Measurements from ENCODE around the gene MMP14. TPM values are rescaled to one million over a fixed set of nuclear protein-coding genes. Genes with fewer than 3 reads are reported as not detected.

The MMP14 gene
- total RNA-seq, 1 experiment from 2014 or later = 57.2 TPM

DNA sequence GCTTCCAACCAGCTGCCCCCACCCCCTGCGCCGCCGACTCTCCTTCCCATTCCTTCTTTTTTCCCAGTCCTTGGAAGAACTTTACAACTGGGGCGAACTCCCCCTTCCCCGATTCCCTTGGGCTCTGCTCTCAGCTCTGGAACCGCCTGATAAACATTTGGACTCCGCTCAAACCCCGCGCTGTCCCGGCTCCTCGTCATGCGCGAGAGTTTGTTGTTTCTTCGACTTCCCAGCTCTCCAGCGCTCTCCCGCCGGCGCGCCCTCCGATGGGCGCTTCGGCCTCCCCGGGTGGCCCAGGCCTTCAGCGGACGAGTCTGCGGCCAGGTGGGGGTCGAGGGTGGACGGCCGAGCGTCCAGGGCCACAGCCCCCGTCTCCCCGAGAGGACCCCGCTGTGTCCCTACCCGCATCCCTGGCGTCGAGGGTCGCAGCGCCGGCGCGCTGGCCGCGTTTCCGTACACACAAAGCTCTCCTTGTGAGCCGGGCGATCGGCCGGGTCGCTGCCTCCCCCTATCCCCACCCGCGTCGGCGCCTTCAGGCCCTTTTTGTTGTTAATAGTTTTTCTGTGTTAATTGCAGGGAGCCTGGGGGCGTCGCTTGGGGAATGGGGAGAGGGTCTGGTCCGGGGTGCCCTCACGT is 847 bp downstream of the MMP14 start:
- H3K36me3 ChIP-seq (ENCODE audit: control insufficient read depth, insufficient read depth, low read length) = peaks cover 5% of the 10 kb centered on the region

DNA sequence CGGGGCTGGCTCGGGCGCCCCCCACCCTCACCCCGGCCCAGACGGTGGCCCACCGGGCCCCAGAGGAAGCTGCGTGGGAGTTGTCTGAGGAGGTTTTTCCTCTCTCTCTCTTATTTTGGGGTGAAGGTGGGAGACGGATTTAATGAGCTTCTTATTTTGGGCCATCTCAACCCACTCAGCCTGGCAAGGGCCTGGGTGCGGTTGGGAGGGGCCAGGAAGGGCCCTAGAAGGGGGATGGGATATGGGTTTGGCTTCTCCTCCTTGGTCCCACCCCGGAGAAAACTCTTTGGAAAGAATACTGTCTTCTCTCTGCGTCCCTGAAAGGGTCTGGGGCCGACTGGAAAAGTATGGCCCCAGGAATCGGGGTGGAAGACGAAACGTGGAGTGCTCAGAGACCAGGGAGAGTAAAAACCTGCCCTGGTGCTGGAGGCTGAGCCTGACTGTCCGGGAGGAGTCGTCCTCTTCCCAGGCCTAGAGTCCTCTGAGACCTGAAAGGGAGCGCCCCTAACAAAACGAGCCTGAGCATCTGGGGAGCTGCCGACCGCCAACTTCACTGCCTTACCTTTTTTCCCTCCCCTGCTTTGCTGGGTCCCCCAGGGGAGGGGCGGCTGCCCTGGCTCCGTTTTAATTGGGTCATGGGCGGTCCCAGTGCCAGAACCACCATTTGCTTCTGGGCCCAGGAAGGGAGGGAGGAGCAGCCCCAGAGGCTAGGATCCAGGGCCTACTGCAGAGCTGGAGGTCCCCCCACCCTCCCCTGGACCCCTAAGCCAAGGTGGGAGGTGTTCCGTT is 1.6 kb downstream of the MMP14 start:
- Mint-ChIP-seq H3K36me3 (ENCODE audit: insufficient read depth, unreplicated experiment) (peaks cover 55% of the 10 kb centered on the region), H3K27me3 (ENCODE audit: insufficient read depth, unreplicated experiment) (no peaks in the 10 kb centered on the region), H3K27ac (ENCODE audit: unreplicated experiment) (peak overlapping the region; percentile 87), H3K9me3 (ENCODE audit: unreplicated experiment) (no peaks in the 10 kb centered on the region), H3K4me3 (ENCODE audit: unreplicated experiment) (peak overlapping the region; percentile 85), H3K4me1 (ENCODE audit: low read depth, unreplicated experiment) (peaks cover 17% of the 10 kb centered on the region)
- intact Hi-C loops (cut with micrococcal nuclease; ENCODE audit: unreplicated experiment) = loop anchor here (2.0 kb wide), 1 partner anchor 15 kb away; no protein-coding TSS in a partner anchor
- Histone ChIP-seq H3K4me1 (peaks cover 16% of the 10 kb centered on the region), H3K4me3 (ENCODE audit: low read depth, low read length) (peak overlapping the region; percentile 74), H3K27me3 (replicated peaks; ENCODE audit: control insufficient read depth, insufficient read depth, low read length) (no peaks in the 10 kb centered on the region), H3K36me3 (ENCODE audit: control insufficient read depth, insufficient read depth, low read length) (peaks cover 7% of the 10 kb centered on the region), H3K9me3 (no peaks in the 10 kb centered on the region)
- ChIA-PET CTCF (interaction anchor here (0.5 to 4.5 kb wide), 7 partner anchors 15 to 859 kb away, joined by 3 to 22 read pairs (median 5); no protein-coding TSS in a partner anchor), POLR2A (interaction anchor here (0.6 to 1.6 kb wide), 7 partner anchors 13 to 1382 kb away, joined by 3 to 13 read pairs (median 5); partner anchors contain the start of genes CHD8 and OXA1L)
- TF ChIP-seq, protein P1, sequence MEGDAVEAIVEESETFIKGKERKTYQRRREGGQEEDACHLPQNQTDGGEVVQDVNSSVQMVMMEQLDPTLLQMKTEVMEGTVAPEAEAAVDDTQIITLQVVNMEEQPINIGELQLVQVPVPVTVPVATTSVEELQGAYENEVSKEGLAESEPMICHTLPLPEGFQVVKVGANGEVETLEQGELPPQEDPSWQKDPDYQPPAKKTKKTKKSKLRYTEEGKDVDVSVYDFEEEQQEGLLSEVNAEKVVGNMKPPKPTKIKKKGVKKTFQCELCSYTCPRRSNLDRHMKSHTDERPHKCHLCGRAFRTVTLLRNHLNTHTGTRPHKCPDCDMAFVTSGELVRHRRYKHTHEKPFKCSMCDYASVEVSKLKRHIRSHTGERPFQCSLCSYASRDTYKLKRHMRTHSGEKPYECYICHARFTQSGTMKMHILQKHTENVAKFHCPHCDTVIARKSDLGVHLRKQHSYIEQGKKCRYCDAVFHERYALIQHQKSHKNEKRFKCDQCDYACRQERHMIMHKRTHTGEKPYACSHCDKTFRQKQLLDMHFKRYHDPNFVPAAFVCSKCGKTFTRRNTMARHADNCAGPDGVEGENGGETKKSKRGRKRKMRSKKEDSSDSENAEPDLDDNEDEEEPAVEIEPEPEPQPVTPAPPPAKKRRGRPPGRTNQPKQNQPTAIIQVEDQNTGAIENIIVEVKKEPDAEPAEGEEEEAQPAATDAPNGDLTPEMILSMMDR (IDR thresholded peaks at IDR 0.05; ENCODE audit: insufficient read depth in 1 of 2, low read depth in 1 of 2, low read length in 1 of 2, severe bottlenecking in 1 of 2, unreplicated experiment in 1 of 2) = no peak
- no peak for DNase-seq
- no TSS peak for BruUV-seq (replicated peaks)

More for the DNA sequence above, 847 bp downstream of the MMP14 start:
- Mint-ChIP-seq H3K27ac (ENCODE audit: unreplicated experiment) (peak overlapping the region; percentile 87), H3K4me3 (ENCODE audit: unreplicated experiment) (peak overlapping the region; percentile 85), H3K4me1 (ENCODE audit: low read depth, unreplicated experiment) (peaks cover 17% of the 10 kb centered on the region), H3K27me3 (ENCODE audit: insufficient read depth, unreplicated experiment) (no peaks in the 10 kb centered on the region), H3K36me3 (ENCODE audit: insufficient read depth, unreplicated experiment) (peaks cover 54% of the 10 kb centered on the region), H3K9me3 (ENCODE audit: unreplicated experiment) (no peaks in the 10 kb centered on the region)
- Histone ChIP-seq H3K9me3 (no peaks in the 10 kb centered on the region), H3K27me3 (replicated peaks; ENCODE audit: control insufficient read depth, insufficient read depth, low read length) (no peaks in the 10 kb centered on the region), H3K4me1 (peaks cover 16% of the 10 kb centered on the region), H3K4me3 (ENCODE audit: low read depth, low read length) (peak overlapping the region; percentile 74)
- TF ChIP-seq, protein P1 (IDR thresholded peaks at IDR 0.05; ENCODE audit: insufficient read depth in 1 of 2, low read depth in 1 of 2, low read length in 1 of 2, severe bottlenecking in 1 of 2, unreplicated experiment in 1 of 2) = peak in 1 of 2 experiments; percentile 10
- BruUV-seq (replicated peaks) = no TSS peak
- ChIA-PET POLR2A (interaction anchor here (0.6 to 1.6 kb wide), 7 partner anchors 12 to 1381 kb away, joined by 3 to 13 read pairs (median 5); partner anchors contain the start of genes CHD8 and OXA1L), CTCF (interaction anchor here (0.6 to 4.5 kb wide), 13 partner anchors 12 to 1529 kb away, joined by 3 to 22 read pairs (median 4); partner anchors contain the start of gene SLC7A7)
- intact Hi-C loops (cut with micrococcal nuclease; ENCODE audit: unreplicated experiment) = loop anchor here (2.0 kb wide), 1 partner anchor 14 kb away; no protein-coding TSS in a partner anchor
- DNase-seq = peak; percentile 60 to 69

DNA sequence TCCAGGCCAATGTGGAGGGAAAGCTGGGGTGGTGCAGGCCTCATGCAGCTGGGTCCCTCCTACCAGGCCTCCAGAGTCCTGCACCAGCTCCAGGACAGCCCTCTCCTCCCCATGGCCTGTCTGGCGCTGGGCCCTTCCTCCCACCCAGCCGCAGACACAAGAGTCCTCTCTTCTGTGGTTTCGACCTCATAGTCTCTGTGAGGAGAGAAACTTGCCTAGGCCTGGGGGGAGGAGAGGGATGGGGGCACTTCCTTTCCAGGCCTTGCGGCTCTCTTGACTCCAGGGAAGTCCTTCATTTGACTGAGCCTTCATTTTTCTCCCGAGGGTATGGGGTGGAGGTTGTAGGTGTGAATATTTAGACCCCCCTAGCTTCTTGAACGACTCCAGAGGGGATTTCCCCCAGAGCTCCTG is 2.3 kb downstream of the MMP14 start:
- Mint-ChIP-seq H3K4me1 (ENCODE audit: low read depth, unreplicated experiment) (peaks cover 17% of the 10 kb centered on the region), H3K9me3 (ENCODE audit: unreplicated experiment) (no peaks in the 10 kb centered on the region), H3K27me3 (ENCODE audit: insufficient read depth, unreplicated experiment) (no peaks in the 10 kb centered on the region), H3K4me3 (ENCODE audit: unreplicated experiment) (peak overlapping the region; percentile 85), H3K36me3 (ENCODE audit: insufficient read depth, unreplicated experiment) (peaks cover 55% of the 10 kb centered on the region), H3K27ac (ENCODE audit: unreplicated experiment) (peak overlapping the region; percentile 87)
- Histone ChIP-seq H3K4me3 (ENCODE audit: low read depth, low read length) (no peak overlapping the region; the same call in 1 of the 2 replicates), H3K4me1 (peaks cover 16% of the 10 kb centered on the region), H3K36me3 (ENCODE audit: control insufficient read depth, insufficient read depth, low read length) (peaks cover 7% of the 10 kb centered on the region), H3K27me3 (replicated peaks; ENCODE audit: control insufficient read depth, insufficient read depth, low read length) (no peaks in the 10 kb centered on the region), H3K9me3 (no peaks in the 10 kb centered on the region)
- DNase-seq = no peak
- no TSS peak for BruUV-seq (replicated peaks)
- TF ChIP-seq, protein P1 (IDR thresholded peaks at IDR 0.05; ENCODE audit: insufficient read depth in 1 of 2, low read depth in 1 of 2, low read length in 1 of 2, severe bottlenecking in 1 of 2, unreplicated experiment in 1 of 2) = no peak
- ChIA-PET POLR2A (interaction anchor here (0.7 to 1.2 kb wide), 2 partner anchors 64 to 72 kb away, joined by 3 read pairs; partner anchors contain the start of gene OXA1L), CTCF (interaction anchor here (4.5 kb wide), 1 partner anchor 16 kb away, joined by 22 read pairs; no protein-coding TSS in a partner anchor)
- intact Hi-C loops (cut with micrococcal nuclease; ENCODE audit: unreplicated experiment) = no loop called here

Measured in Caco-2 (cell line).